Measurements from ENCODE around the gene METTL8.
A peak's percentile ranks its signal among the peaks of the same experiment; 100 is the strongest.

The METTL8 gene

GRCh38 chr2:171330155-171330956 is 103.4 kb downstream of the METTL8 start:
- H3K4me3 ChIP-seq (ENCODE audit: low read depth, low read length): no peak overlapping the region
- no peak for TF ChIP-seq CTCF (conservative IDR thresholded peaks at IDR 0.05; ENCODE audit: low read depth, low read length)
- no peak for DNase-seq (ENCODE audit: low read depth)

- H3K4me3 ChIP-seq (ENCODE audit: low read depth, low read length): no peak overlapping the region
- DNase-seq (ENCODE audit: low read depth): peak; percentile 71
- TF ChIP-seq CTCF (conservative IDR thresholded peaks at IDR 0.05; ENCODE audit: low read depth, low read length): no peak
These were observed 106.7 kb downstream of the METTL8 start for GRCh38 chr2:171327043-171327496.

- no peak for DNase-seq (ENCODE audit: low read depth)
- no peak for TF ChIP-seq CTCF (conservative IDR thresholded peaks at IDR 0.05; ENCODE audit: low read depth, low read length)
- H3K4me3 ChIP-seq (ENCODE audit: low read depth, low read length): no peak overlapping the region
These were observed 107.8 kb downstream of the METTL8 start for GRCh38 chr2:171325886-171326585.

- H3K4me3 ChIP-seq (ENCODE audit: low read depth, low read length): no peak overlapping the region
- TF ChIP-seq CTCF (conservative IDR thresholded peaks at IDR 0.05; ENCODE audit: low read depth, low read length): no peak
- no peak for DNase-seq (ENCODE audit: low read depth)
These were observed 109.7 kb downstream of the METTL8 start for GRCh38 chr2:171323971-171324528.

- H3K4me3 ChIP-seq (ENCODE audit: low read depth, low read length): no peak overlapping the region
- no peak for TF ChIP-seq CTCF (conservative IDR thresholded peaks at IDR 0.05; ENCODE audit: low read depth, low read length)
These were observed 110.9 kb downstream of the METTL8 start for GRCh38 chr2:171322928-171323327.

GRCh38 chr2:171320731-171321130 is 113.1 kb downstream of the METTL8 start:
- no peak for TF ChIP-seq CTCF (conservative IDR thresholded peaks at IDR 0.05; ENCODE audit: low read depth, low read length)
- DNase-seq (ENCODE audit: low read depth): no peak
- no peak overlapping the region for H3K4me3 ChIP-seq (ENCODE audit: low read depth, low read length)

More at GRCh38 chr2:171322928-171323327, 110.9 kb downstream of the METTL8 start:
- no peak for DNase-seq (ENCODE audit: low read depth)
